Stomach (tissue), 4 donors: ENCODE data around the gene TMEM200C.

Source experiments
- POLR2A ChIP-seq, 4 donors: fragments of 450-650 bp; IDR thresholded peaks; one replicate each; pipeline ENCODE4 v1.6.1; 2016; ENCODE audit warnings: antibody characterized with exemption in 4 of 4, control low read depth in 2 of 4, mild to moderate bottlenecking in 1 of 4, moderate library complexity in 1 of 4
- POLR2AphosphoS5 ChIP-seq, 3 donors: sonication (generic); formaldehyde crosslinking; IDR thresholded peaks; one replicate each; pipeline ENCODE4 v1.6.1; 2016; ENCODE audit warnings: antibody characterized with exemption in 3 of 3
- TF ChIP-seq, protein P1 (sequence below), 7 experiments: fragments of 450-650 bp in 4 of 7; fragments of 200-600 bp in 3 of 7; sonication (generic) in 3 of 7; IDR thresholded peaks; one replicate each; pipeline ENCODE4 v1.5.1; 2016 to 2019; ENCODE audit warnings: antibody characterized with exemption in 7 of 7, control low read depth in 2 of 7, mild to moderate bottlenecking in 1 of 7

DNA sequence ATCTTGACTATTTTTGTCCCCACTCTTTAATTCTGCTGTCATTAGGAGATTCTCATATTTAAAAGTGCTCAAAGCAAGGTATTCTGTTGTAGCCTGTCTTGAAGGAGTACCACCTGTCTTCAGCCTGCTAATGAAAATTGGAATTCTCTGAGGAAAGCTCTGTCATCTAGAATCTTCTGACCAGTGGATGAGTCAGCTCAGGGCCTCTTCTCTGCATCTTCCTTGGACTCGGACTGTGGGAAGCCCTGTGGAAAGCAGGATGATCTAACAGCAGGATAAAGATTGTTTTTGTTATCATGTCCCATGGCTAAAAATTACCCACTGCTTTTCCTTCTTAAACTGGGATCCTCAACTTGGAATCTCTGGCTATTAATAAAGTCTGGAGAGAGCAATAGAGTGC, 18.7 kb upstream of the TMEM200C start:
- TF ChIP-seq, protein P1, sequence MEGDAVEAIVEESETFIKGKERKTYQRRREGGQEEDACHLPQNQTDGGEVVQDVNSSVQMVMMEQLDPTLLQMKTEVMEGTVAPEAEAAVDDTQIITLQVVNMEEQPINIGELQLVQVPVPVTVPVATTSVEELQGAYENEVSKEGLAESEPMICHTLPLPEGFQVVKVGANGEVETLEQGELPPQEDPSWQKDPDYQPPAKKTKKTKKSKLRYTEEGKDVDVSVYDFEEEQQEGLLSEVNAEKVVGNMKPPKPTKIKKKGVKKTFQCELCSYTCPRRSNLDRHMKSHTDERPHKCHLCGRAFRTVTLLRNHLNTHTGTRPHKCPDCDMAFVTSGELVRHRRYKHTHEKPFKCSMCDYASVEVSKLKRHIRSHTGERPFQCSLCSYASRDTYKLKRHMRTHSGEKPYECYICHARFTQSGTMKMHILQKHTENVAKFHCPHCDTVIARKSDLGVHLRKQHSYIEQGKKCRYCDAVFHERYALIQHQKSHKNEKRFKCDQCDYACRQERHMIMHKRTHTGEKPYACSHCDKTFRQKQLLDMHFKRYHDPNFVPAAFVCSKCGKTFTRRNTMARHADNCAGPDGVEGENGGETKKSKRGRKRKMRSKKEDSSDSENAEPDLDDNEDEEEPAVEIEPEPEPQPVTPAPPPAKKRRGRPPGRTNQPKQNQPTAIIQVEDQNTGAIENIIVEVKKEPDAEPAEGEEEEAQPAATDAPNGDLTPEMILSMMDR (IDR thresholded peaks at IDR 0.05) = no peak
- TF ChIP-seq POLR2AphosphoS5 (IDR thresholded peaks at IDR 0.05) = no peak
- TF ChIP-seq POLR2A (IDR thresholded peaks at IDR 0.05) = no peak
